Right lung (tissue), 10 donors: Measurements from ENCODE around the gene NPC2. TPM values are rescaled to one million over a fixed set of nuclear protein-coding genes. Genes with fewer than 3 reads are reported as not detected.
"Not testable (repeated sequence)": the region's sequence is repeated elsewhere in the genome, so short reads cannot be mapped to it uniquely, and the experiment has no call there.

Source experiments
- DNase-seq, 2 donors: peaks; one replicate each; pipeline ENCODE4 v3.0.0-alpha.2; 2013
- long read RNA-seq, 8 donors: transcript quantifications; one replicate each; lab custom pipeline, GENCODE V29; 2026
- polyA plus RNA-seq, 5 donors: library from polyadenylated mRNA; unstranded; fragments of 120-200 nt; gene quantifications; one replicate each; pipeline versions ENCODE4 v1.2.1 to v1.2.3, GENCODE V29; 2013; ENCODE audit warnings: inconsistent platforms in 1 of 5, low replicate concordance in 1 of 5; ENCODE audit not compliant: insufficient read length in 5 of 5, insufficient read depth in 1 of 5

The NPC2 gene
- 1,000 to 10,000 TPM in 1 of 5 donors, 100 to 1,000 TPM in 4; 800 to 1,202 (median 955) TPM for polyA plus RNA-seq
- long read RNA-seq, donor 1, transcript NPC2-207 (5 exons, 1,035 nt), result major isoform, 764 of 1,143 reads
- long read RNA-seq, donor 1, transcript NPC2-209 (4 exons, 1,029 nt), result minor isoform, 13 of 1,143 reads
- long read RNA-seq, donor 1, partial matches to known transcripts, result 349 of 1,143 reads
- long read RNA-seq, donor 1, other reads (novel, unspliced or antisense), result 11 of 1,143 reads
- long read RNA-seq, donor 2, transcript NPC2-207 (5 exons, 1,035 nt), result major isoform, 274 of 361 reads
- long read RNA-seq, donor 2, partial matches to known transcripts, result 46 of 361 reads
- long read RNA-seq, donor 2, other reads (novel, unspliced or antisense), result 38 of 361 reads
- long read RNA-seq, donor 3, transcript NPC2-207 (5 exons, 1,035 nt), result major isoform, 551 of 695 reads
- long read RNA-seq, donor 3, transcript NPC2-209 (4 exons, 1,029 nt), result minor isoform, 6 of 695 reads
- long read RNA-seq, donor 3, partial matches to known transcripts, result 127 of 695 reads
- long read RNA-seq, donor 3, other reads (novel, unspliced or antisense), result 8 of 695 reads
- long read RNA-seq, donor 4, transcript NPC2-209 (4 exons, 1,029 nt), result minor isoform, 8 of 518 reads
- long read RNA-seq, donor 4, transcript NPC2-207 (5 exons, 1,035 nt), result major isoform, 404 of 518 reads
- long read RNA-seq, donor 4, partial matches to known transcripts, result 106 of 518 reads
- long read RNA-seq, donor 4, other reads (novel, unspliced or antisense), result 0 of 518 reads
- long read RNA-seq, donor 5, transcript NPC2-209 (4 exons, 1,029 nt), result minor isoform, 6 of 800 reads
- long read RNA-seq, donor 5, transcript NPC2-207 (5 exons, 1,035 nt), result major isoform, 652 of 800 reads
- long read RNA-seq, donor 5, partial matches to known transcripts, result 129 of 800 reads
- long read RNA-seq, donor 5, other reads (novel, unspliced or antisense), result 8 of 800 reads
- long read RNA-seq, donor 6, transcript NPC2-209 (4 exons, 1,029 nt), result minor isoform, 5 of 847 reads
- long read RNA-seq, donor 6, transcript NPC2-207 (5 exons, 1,035 nt), result major isoform, 745 of 847 reads
- long read RNA-seq, donor 6, partial matches to known transcripts, result 90 of 847 reads
- long read RNA-seq, donor 6, other reads (novel, unspliced or antisense), result 5 of 847 reads
- long read RNA-seq, donor 7, transcript NPC2-207 (5 exons, 1,035 nt), result major isoform, 263 of 391 reads
- long read RNA-seq, donor 7, partial matches to known transcripts, result 124 of 391 reads
- long read RNA-seq, donor 7, other reads (novel, unspliced or antisense), result 0 of 391 reads
- long read RNA-seq, donor 8, transcript NPC2-207 (5 exons, 1,035 nt), result major isoform, 180 of 287 reads
- long read RNA-seq, donor 8, partial matches to known transcripts, result 72 of 287 reads
- long read RNA-seq, donor 8, other reads (novel, unspliced or antisense), result 31 of 287 reads

GRCh38 chr14:74492776-74493342 lies at the start of gene NPC2:
TSS of gene NPC2 (minus strand) at chr14:74493305. CDS start at chr14:74493274, 31 bp downstream.
- DNase-seq, result no peak

DNA sequence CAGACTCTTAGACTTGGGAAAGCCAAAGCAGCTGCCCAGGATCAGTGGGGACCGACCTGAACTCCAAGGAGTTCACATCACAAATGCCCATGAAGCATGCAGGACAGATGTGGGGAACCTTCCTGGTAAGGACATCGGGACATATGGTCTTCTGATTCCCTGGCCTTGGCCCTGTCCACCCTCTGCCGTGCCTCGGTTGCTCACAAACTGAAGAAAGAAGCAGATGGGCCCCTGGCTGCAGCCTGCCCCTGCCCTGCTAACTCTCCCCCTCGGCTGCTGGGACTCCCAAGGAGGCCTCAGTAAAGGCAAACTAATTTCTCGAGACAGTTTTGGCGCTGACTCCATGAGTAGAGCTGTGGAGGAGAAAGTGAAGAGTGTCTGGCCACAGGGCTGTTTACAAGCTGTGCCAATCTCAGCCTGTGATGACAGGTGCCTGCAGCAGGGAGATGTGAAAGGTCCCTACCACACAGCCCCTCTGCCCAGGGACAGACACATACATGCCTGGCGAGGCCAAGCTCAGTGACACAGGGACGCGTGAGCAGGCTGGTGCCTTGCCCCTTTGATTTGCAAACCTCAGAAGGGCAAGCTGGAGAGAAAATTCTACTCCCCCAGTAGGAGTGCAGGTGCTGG lies 49.1 kb upstream of the NPC2 start:
- DNase-seq, result no peak

DNA sequence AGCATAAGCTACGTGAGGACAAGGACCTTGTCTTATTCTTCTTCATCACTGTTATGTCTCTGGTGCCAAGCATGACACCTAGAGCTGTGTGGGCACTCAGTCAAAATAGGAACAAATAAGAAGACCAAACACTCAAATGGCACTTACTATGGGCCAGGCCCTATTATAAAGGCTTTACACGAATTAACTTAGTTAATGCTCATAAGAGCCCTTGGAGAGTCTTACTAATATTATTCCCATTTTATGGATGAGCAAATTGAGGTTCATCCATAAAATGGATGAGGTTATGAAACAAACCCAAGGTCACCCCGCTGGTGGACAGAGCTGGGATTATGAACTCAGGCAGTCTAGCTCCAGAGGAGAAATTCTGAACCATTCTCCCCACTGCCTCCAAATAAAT lies 48.1 kb upstream of the NPC2 start:
- no peak for DNase-seq

DNA sequence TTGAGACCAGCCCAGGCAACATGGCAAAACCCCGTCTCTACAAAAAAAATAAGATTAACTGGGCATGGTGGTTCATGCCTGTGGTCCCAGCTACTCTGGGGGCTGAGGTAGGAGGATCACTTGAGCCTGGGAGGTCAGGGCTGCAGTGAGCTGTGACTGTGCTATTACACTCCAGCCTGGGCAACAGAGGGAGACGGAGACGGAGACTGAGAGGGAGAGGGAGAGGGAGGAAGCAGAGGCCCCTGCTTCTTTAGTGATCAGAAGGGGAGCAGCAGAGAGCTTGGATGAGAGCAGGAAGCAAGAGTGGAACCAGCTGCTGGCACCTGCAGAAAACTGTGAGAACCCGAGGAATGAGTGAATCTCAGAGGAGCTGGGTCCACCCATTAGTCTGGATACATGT lies 46.4 kb upstream of the NPC2 start:
- no peak for DNase-seq

DNA sequence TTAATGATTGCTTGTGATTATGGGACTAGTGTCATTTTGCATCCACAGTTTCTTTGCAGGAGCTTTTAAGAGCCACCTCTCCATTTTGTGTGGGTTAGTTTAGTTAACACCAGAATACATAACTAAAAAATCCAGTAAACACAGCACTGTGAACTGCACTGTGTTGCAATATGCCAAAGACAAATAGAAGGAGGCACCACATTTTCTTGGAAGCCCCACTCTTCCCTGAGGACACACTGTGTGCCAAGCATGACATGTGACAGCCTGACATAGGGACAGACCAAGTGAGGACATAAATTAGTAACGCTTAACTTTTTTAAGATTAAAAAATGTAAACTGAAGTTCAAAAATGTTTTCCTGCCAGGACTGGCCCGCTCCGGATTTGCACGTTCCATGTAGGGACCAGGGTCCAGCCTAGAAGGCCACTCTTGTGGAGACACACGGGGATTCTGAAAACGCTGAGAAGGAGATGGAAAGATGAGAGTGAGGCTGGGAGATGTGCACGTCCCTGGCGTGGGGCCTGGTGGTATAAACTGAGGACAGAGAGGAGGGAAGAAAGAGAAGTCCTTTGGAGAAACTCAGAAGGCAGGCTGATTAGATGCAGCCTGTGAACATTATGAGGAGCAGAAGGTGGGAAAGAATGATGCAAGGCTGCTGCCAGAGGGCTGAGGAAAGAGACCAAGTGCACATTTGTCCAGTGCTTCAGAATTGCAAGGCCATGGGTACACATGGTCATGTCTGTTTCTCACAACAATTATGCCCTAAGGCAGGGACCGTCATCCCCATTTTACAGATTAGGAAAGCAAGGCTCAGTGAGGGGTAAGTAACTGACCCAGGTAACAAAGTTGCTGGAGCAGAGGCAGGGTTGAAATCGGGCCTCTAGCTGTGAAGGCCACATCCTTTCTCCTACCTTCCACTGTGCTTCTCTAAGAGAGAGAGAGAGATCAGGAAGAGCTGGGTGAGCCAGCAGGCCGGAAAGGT lies 45.6 kb upstream of the NPC2 start:
- DNase-seq, result no peak

DNA sequence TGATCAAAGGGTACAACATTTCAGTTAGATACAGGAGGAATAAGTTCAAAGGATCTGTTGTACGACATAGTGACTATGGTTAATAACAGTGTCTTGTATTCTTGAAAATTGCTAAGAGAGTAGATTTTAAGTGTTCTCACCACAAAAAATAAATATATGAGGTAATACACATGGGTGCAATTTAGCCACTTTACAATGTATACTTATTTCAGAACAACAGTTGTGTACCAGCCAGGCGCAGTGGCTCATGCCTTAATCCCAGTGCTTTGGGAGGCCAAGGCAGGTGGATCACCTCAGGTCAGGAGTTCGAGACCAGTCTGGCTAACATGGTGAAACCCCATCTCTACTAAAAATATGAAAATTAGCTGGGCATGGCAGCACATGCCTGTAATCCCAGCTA lies 43.2 kb upstream of the NPC2 start:
- not testable (repeated sequence) for DNase-seq

- DNase-seq, result no peak
Observed at GRCh38 chr14:74535756-74536325, 42.7 kb upstream of the NPC2 start.

- DNase-seq, result no peak
Observed at GRCh38 chr14:74533576-74533975, 40.5 kb upstream of the NPC2 start.

GRCh38 chr14:74532246-74532645 lies 39.1 kb upstream of the NPC2 start:
- DNase-seq, result no peak

GRCh38 chr14:74531467-74531866 lies 38.4 kb upstream of the NPC2 start:
- no peak for DNase-seq

- DNase-seq, result no peak
Observed at GRCh38 chr14:74531006-74531405, 37.9 kb upstream of the NPC2 start.

DNA sequence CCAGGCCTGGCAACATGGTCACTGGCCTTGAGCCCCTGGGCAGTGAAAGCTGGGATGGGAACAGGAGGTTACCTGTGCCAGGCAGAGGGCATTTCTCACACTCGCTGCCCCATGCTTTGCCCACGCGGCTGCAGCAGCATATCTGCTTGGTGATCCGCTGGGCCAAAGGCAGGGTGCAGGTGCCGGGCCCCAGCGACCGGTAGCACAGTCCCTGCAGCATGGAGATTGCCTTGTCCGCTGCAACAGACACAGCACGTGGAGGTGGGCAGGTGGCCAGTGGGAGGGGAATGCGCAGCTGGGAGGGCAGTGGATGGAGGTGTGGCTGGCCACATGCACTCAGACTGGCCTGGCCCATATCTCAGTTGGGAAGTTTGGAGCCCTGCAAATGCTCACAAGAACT lies 35.8 kb upstream of the NPC2 start:
- DNase-seq, result no peak

DNA sequence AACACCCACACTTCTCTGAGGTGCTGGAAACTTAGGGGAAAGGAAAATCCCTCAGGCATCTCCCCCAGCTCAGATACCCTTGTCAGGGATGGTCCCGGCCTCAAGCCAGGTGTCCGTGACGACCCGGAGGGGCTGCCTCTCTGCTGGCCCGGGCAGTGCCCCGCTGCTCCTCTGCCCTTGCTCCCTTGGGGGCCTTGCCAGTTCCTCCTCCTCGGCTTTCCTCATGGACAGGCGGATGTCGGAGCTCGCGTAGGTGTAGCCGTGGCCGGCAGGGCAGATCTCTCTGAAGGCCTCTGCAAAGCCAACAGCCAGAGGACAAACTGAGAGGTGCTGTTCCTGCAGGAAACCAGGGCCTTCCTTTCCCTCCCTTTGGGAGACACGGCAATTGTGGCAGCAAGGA lies 35.3 kb upstream of the NPC2 start:
- DNase-seq, result no peak

DNA sequence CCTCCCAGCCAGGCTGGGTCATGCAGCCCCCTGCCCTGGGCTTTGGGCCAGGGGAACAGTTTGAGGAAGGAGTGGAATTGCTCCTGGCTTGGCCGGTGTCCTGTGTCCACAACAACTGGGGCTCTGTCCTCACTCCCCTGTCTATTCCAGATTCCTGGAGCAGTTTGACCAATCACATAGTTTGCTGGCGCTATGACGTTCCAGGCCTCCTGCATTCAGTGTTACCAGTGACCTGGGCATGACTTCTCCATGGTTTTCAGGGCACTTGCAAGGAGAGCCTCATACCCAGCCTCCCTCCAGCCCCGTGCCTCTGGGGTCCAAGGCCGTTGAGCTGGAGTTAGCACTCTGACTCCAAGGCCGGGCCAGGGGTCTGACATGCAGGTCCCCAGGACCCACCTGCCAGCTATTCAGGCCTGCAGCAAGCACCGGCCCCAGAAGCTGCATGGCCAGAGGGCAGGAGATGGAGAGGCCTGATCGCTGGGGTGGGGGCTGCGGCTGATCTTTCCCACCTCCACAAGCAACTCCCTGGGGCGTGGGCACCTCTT lies 34.7 kb upstream of the NPC2 start:
- no peak for DNase-seq

- DNase-seq, result no peak
Observed at GRCh38 chr14:74526854-74527585, 33.9 kb upstream of the NPC2 start.

DNA sequence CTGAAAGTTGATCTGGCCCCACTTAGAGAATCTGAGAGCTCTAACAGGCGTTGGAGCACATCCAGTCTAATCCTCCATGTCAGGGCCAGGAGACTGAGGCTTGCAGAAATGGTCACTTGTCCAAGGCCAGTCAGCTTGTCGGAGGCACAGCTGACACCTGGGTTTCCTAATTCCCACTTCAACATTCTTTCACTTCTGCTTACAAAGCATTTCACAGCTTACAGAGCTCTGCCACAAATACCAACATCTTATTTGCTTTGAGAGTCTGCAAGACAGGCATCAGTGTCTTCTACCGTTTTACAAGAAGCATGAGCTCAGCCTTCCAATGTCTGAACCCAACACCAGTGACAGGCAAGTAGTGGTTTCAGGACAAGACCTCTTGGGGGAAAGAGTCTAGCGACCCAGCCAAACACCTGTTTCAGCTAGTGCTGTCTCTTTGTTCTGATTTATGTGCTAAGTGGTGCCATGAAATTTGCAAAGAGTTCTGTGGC lies 32.3 kb upstream of the NPC2 start:
- no peak for DNase-seq

GRCh38 chr14:74524812-74525135 lies 31.7 kb upstream of the NPC2 start:
- DNase-seq, result no peak
